Osteoblast (primary cell): ENCODE results near the gene C1orf105. TPM values are rescaled to one million over a fixed set of nuclear protein-coding genes. Genes with fewer than 3 reads are reported as not detected.

Experiments used
- DNase-seq: peaks from one replicate; pipeline ENCODE4 v3.0.0; 2011; ENCODE audit warnings: low spot score, mixed read lengths; ENCODE audit not compliant: insufficient read length; ENCODE audit errors: missing footprints
- H2AFZ ChIP-seq: 2 replicates; pipeline ENCODE4 v1.6.0; 2011; ENCODE audit warnings: mild to moderate bottlenecking, low read length
- H3K27ac ChIP-seq: 2 replicates; pipeline ENCODE4 v1.5.1; 2011; ENCODE audit warnings: mild to moderate bottlenecking, low read depth, low read length, moderate library complexity
- H3K27me3 ChIP-seq: 2 replicates; pipeline ENCODE4 v1.6.0; 2012; ENCODE audit warnings: mild to moderate bottlenecking, control low read depth, inconsistent platforms, low read length, moderate library complexity; ENCODE audit not compliant: insufficient read depth
- H3K36me3 ChIP-seq: 2 replicates; pipeline ENCODE4 v1.5.1; 2011; ENCODE audit warnings: mild to moderate bottlenecking, low read length, control low read depth, moderate library complexity; ENCODE audit not compliant: insufficient read depth
- H3K4me1 ChIP-seq: 2 replicates; pipeline ENCODE4 v1.5.1; 2011; ENCODE audit warnings: mild to moderate bottlenecking, low read length, control low read depth, moderate library complexity; ENCODE audit not compliant: insufficient read depth
- H3K4me2 ChIP-seq: 2 replicates; pipeline ENCODE4 v1.6.0; 2011; ENCODE audit warnings: mild to moderate bottlenecking, low read length; ENCODE audit not compliant: insufficient read depth
- H3K4me3 ChIP-seq: fragments of 200-600 bp; sonication (generic); 3 replicates; pipeline ENCODE4 v1.5.1; 2012; ENCODE audit warnings: mild to moderate bottlenecking, low read length, inconsistent platforms; ENCODE audit not compliant: insufficient read depth
- H3K79me2 ChIP-seq: 2 replicates; pipeline ENCODE4 v1.6.0; 2012; ENCODE audit warnings: mild to moderate bottlenecking, low read length, control low read depth, inconsistent platforms; ENCODE audit not compliant: insufficient read depth
- H3K9me3 ChIP-seq: 2 replicates; pipeline ENCODE4 v1.5.1; 2011; ENCODE audit warnings: low read depth, low read length, control low read depth
- H4K20me1 ChIP-seq: 2 replicates; pipeline ENCODE4 v1.6.0; 2012; ENCODE audit warnings: mild to moderate bottlenecking, low read length, control low read depth; ENCODE audit not compliant: insufficient read depth
- CTCF ChIP-seq: IDR thresholded peaks from 2 replicates; pipeline ENCODE4 v1.5.1; 2011; ENCODE audit warnings: mild to moderate bottlenecking, low read depth, low read length, moderate library complexity; ENCODE audit errors: extremely low read depth
- total RNA-seq: library from RNA; depleted of rRNA; stranded (reverse); fragments of >200 nt; gene quantifications from 2 replicates; pipeline ENCODE4 v1.2.3, GENCODE V29; 2012

Gene C1orf105
- total RNA-seq, 1 donor: not detected

GRCh38 chr1:172513479-172513878, 93.0 kb downstream of the C1orf105 start:
- H4K20me1 ChIP-seq: no peaks in the 10 kb centered on the region
- no peak for DNase-seq
- H3K4me3 ChIP-seq: no peak overlapping the region
- no peaks in the 10 kb centered on the region for H3K9me3 ChIP-seq
- H3K4me1 ChIP-seq: no peaks in the 10 kb centered on the region
- H3K4me2 ChIP-seq: no peak overlapping the region
- H3K27me3 ChIP-seq: no peaks in the 10 kb centered on the region
- no peaks in the 10 kb centered on the region for H3K36me3 ChIP-seq
- H3K79me2 ChIP-seq: no peaks in the 10 kb centered on the region
- TF ChIP-seq CTCF: no peak
- peak overlapping the region; percentile 55 for H2AFZ ChIP-seq
- no peak overlapping the region for H3K27ac ChIP-seq

- Histone ChIP-seq H3K9me3 (no peaks in the 10 kb centered on the region), H3K79me2 (no peaks in the 10 kb centered on the region), H3K4me1 (no peaks in the 10 kb centered on the region), H3K27me3 (no peaks in the 10 kb centered on the region), H3K36me3 (no peaks in the 10 kb centered on the region), H3K27ac (no peak overlapping the region), H3K4me2 (no peak overlapping the region), H4K20me1 (no peaks in the 10 kb centered on the region), H3K4me3 (no peak overlapping the region), H2AFZ (no peak overlapping the region)
- no peak for TF ChIP-seq CTCF
- DNase-seq: no peak
Measured at GRCh38 chr1:172514108-172514507, 93.6 kb downstream of the C1orf105 start.

- H3K4me3 ChIP-seq: no peak overlapping the region
- H3K27ac ChIP-seq: no peak overlapping the region
- no peak for TF ChIP-seq CTCF
- H3K4me1 ChIP-seq: no peaks in the 10 kb centered on the region
- no peaks in the 10 kb centered on the region for H3K79me2 ChIP-seq
- no peaks in the 10 kb centered on the region for H3K9me3 ChIP-seq
- DNase-seq: no peak
- H3K36me3 ChIP-seq: no peaks in the 10 kb centered on the region
- H3K4me2 ChIP-seq: no peak overlapping the region
- H4K20me1 ChIP-seq: no peaks in the 10 kb centered on the region
- no peak overlapping the region for H2AFZ ChIP-seq
- H3K27me3 ChIP-seq: no peaks in the 10 kb centered on the region
Measured at GRCh38 chr1:172515436-172515835, 95.0 kb downstream of the C1orf105 start.

- Histone ChIP-seq H4K20me1 (no peaks in the 10 kb centered on the region), H3K9me3 (no peaks in the 10 kb centered on the region), H3K79me2 (no peaks in the 10 kb centered on the region), H3K4me2 (no peak overlapping the region), H3K36me3 (no peaks in the 10 kb centered on the region), H2AFZ (no peak overlapping the region), H3K27me3 (no peaks in the 10 kb centered on the region), H3K4me1 (no peaks in the 10 kb centered on the region), H3K4me3 (no peak overlapping the region), H3K27ac (no peak overlapping the region)
- no peak for TF ChIP-seq CTCF
- no peak for DNase-seq
Measured at GRCh38 chr1:172515927-172516326, 95.4 kb downstream of the C1orf105 start.
